HUES48 (cell line): Measurements from ENCODE around the gene ZNF346.

Source experiments
- H3K27ac ChIP-seq: one replicate; pipeline ENCODE4 v1.7.0; 2013; ENCODE audit warnings: low read depth, low read length, inconsistent platforms
- H3K27me3 ChIP-seq: 2 replicates; pipeline ENCODE4 v1.6.1; 2013; ENCODE audit warnings: mild to moderate bottlenecking, low read length; ENCODE audit not compliant: control insufficient read depth, insufficient read depth
- H3K36me3 ChIP-seq: 2 replicates; pipeline ENCODE4 v1.6.1; 2013; ENCODE audit warnings: low read length; ENCODE audit not compliant: control insufficient read depth, insufficient read depth
- H3K4me1 ChIP-seq: 2 replicates; pipeline ENCODE4 v1.6.1; 2013; ENCODE audit warnings: mild to moderate bottlenecking, low read length; ENCODE audit not compliant: control insufficient read depth, insufficient read depth
- H3K4me3 ChIP-seq: 2 replicates; pipeline ENCODE4 v1.5.1; 2013; ENCODE audit warnings: mild to moderate bottlenecking, low read depth, low read length
- H3K9ac ChIP-seq: 2 replicates; pipeline ENCODE4 v1.6.1; 2013; ENCODE audit warnings: mild to moderate bottlenecking, low read depth, low read length, moderate library complexity
- H3K9me3 ChIP-seq: 2 replicates; pipeline ENCODE4 v1.6.1; 2013; ENCODE audit warnings: low read length; ENCODE audit not compliant: control insufficient read depth, insufficient read depth

The ZNF346 gene

GRCh38 chr5:177123789-177124485, 101.4 kb downstream of the ZNF346 start:
- Histone ChIP-seq H3K27me3 (no peaks in the 10 kb centered on the region), H3K4me3 (no peak overlapping the region), H3K27ac (no peak overlapping the region), H3K36me3 (no peaks in the 10 kb centered on the region), H3K4me1 (peaks cover 2% of the 10 kb centered on the region; the same call in 1 of the 2 replicates), H3K9ac (no peak overlapping the region), H3K9me3 (no peaks in the 10 kb centered on the region)

GRCh38 chr5:177124486-177124991, 102.0 kb downstream of the ZNF346 start:
- H3K4me3 ChIP-seq = no peak overlapping the region
- H3K4me1 ChIP-seq = peaks cover 2% of the 10 kb centered on the region; the same call in 1 of the 2 replicates
- H3K27me3 ChIP-seq = no peaks in the 10 kb centered on the region
- H3K9ac ChIP-seq = no peak overlapping the region
- H3K27ac ChIP-seq = no peak overlapping the region
- H3K9me3 ChIP-seq = no peaks in the 10 kb centered on the region
- no peaks in the 10 kb centered on the region for H3K36me3 ChIP-seq

DNA sequence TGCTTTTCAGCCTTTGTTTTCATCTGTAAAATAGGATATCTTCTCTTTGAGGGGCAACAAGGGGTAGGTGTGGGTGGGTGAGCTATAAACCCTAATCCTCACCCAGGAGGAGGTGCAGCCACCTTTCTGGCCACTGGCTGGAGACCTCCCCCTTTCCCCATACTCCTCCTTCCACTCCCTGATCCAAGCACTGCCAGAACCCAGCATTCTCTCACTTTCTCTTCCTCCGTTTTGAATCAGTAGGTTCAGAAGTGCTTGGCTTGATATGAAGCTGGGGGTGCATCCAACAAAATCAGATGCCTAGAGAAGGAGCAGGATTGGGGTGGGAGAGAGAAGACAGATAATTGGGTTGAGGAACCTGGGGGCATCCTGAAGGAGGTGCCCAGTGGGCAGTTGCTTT, 104.3 kb downstream of the ZNF346 start:
- no peak overlapping the region for H3K4me3 ChIP-seq
- peaks cover 12% of the 10 kb centered on the region for H3K4me1 ChIP-seq
- no peak overlapping the region for H3K27ac ChIP-seq
- no peaks in the 10 kb centered on the region for H3K36me3 ChIP-seq
- no peak overlapping the region for H3K9ac ChIP-seq
- H3K27me3 ChIP-seq = no peaks in the 10 kb centered on the region
- H3K9me3 ChIP-seq = no peaks in the 10 kb centered on the region

- Histone ChIP-seq H3K27ac (no peak overlapping the region), H3K9ac (no peak overlapping the region), H3K4me3 (no peak overlapping the region), H3K36me3 (no peaks in the 10 kb centered on the region), H3K9me3 (no peaks in the 10 kb centered on the region), H3K4me1 (peaks cover 12% of the 10 kb centered on the region), H3K27me3 (no peaks in the 10 kb centered on the region)
These were observed 106.1 kb downstream of the ZNF346 start for GRCh38 chr5:177128551-177128981.

DNA sequence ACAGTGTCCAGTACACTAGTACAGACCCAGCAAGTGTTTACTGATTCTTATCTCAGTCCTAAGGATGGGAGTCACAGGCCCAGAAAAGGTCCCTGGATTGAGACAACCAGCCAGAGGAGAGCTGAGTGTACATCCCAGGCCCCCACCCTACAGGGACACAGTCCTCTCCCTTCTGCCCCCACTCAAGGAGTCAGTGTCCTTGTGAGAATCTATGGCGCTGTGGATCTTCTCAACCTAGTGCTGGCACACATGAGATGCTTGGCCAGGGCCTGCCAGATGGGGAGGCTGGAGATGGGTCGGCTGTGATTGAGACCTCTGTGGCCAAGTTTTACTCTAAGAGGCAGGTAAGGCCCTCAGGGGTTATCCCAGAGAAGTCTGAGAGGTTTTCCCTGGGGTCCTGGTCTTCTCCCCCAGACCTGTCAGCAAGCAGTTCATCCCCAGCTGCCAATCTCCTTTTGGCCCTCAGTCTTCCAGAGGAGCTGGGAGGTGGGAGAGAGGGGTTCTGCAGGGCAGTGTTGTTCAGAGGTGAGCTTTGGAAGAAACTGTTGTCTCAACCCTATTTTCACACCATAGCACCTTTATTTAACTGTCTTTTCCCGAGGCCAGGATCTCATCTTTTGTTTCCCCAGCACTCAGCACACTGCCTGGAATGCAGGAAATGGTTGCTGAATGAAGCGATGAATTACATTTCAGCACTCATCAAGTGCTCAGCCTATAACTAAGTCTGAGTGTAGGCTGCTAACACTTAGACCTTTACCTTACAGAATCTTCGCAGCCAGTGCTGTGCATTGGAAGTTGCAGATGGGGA, 107.9 kb downstream of the ZNF346 start:
- Histone ChIP-seq H3K27me3 (no peaks in the 10 kb centered on the region), H3K4me1 (peaks cover 19% of the 10 kb centered on the region), H3K9me3 (no peaks in the 10 kb centered on the region), H3K9ac (no peak overlapping the region), H3K4me3 (no peak overlapping the region), H3K27ac (no peak overlapping the region), H3K36me3 (peaks cover 7% of the 10 kb centered on the region)
